Mesothelial cell of epicardium (in vitro differentiated cells): ENCODE results near the gene TBC1D22A. TPM values are rescaled to one million over a fixed set of nuclear protein-coding genes. Genes with fewer than 3 reads are reported as not detected.

Experiments used
- DNase-seq, 2 experiments: peaks; one replicate each; pipeline ENCODE4 v3.0.0; 2021; ENCODE audit warnings: low spot score in 2 of 2; ENCODE audit not compliant: unreplicated experiment in 2 of 2
- H3K27ac Mint-ChIP-seq: 2 replicates; pipeline ENCODE4 v1.8.0; 2021; ENCODE audit warnings: mixed read lengths
- H3K27me3 Mint-ChIP-seq: 2 replicates; pipeline ENCODE4 v1.8.0; 2021; ENCODE audit warnings: low read depth, mixed read lengths
- H3K36me3 Mint-ChIP-seq: 2 replicates; pipeline ENCODE4 v1.8.0; 2021; ENCODE audit warnings: mixed read lengths
- H3K4me1 Mint-ChIP-seq: 2 replicates; pipeline ENCODE4 v1.8.0; 2021; ENCODE audit warnings: mixed read lengths
- H3K4me3 Mint-ChIP-seq: 2 replicates; pipeline ENCODE4 v1.8.0; 2021; ENCODE audit warnings: mild to moderate bottlenecking, moderate library complexity, mixed read lengths
- H3K9me3 Mint-ChIP-seq: 2 replicates; pipeline ENCODE4 v1.8.0; 2021; ENCODE audit warnings: mixed read lengths
- CTCF ChIP-seq: fragments of 200-600 bp; sonication (generic); IDR thresholded peaks from one replicate; pipeline ENCODE4 v1.5.0; 2021; ENCODE audit warnings: antibody characterized with exemption; ENCODE audit not compliant: unreplicated experiment
- total RNA-seq: library from RNA; stranded (reverse); gene quantifications from 3 replicates; pipeline ENCODE4 v1.2.1, GENCODE V29; 2021

Gene TBC1D22A
- total RNA-seq, 1 donor from 2014 or later = 26.6 TPM

- H3K27me3 Mint-ChIP-seq = no peaks in the 10 kb centered on the region
- H3K4me1 Mint-ChIP-seq = no peaks in the 10 kb centered on the region
- no peak overlapping the region for H3K4me3 Mint-ChIP-seq
- H3K36me3 Mint-ChIP-seq = peaks cover 2% of the 10 kb centered on the region
- no peak for TF ChIP-seq CTCF
- H3K27ac Mint-ChIP-seq = no peak overlapping the region
- no peaks in the 10 kb centered on the region for H3K9me3 Mint-ChIP-seq
- no peak for DNase-seq
Measured at GRCh38 chr22:46792841-46793261, 30.4 kb downstream of the TBC1D22A start.

- no peaks in the 10 kb centered on the region for H3K4me1 Mint-ChIP-seq
- no peak for DNase-seq
- H3K27me3 Mint-ChIP-seq = no peaks in the 10 kb centered on the region
- no peaks in the 10 kb centered on the region for H3K9me3 Mint-ChIP-seq
- no peak overlapping the region for H3K4me3 Mint-ChIP-seq
- TF ChIP-seq CTCF = no peak
- H3K36me3 Mint-ChIP-seq = peaks cover 3% of the 10 kb centered on the region
- no peak overlapping the region for H3K27ac Mint-ChIP-seq
Measured at GRCh38 chr22:46793497-46793896, 31.0 kb downstream of the TBC1D22A start.

GRCh38 chr22:46794067-46794466 lies 31.6 kb downstream of the TBC1D22A start:
- Mint-ChIP-seq H3K9me3 (no peaks in the 10 kb centered on the region), H3K36me3 (peaks cover 5% of the 10 kb centered on the region), H3K27me3 (no peaks in the 10 kb centered on the region), H3K4me3 (no peak overlapping the region), H3K27ac (no peak overlapping the region), H3K4me1 (no peaks in the 10 kb centered on the region)
- TF ChIP-seq CTCF = no peak
- DNase-seq = no peak

GRCh38 chr22:46794491-46794890 lies 32.0 kb downstream of the TBC1D22A start:
- H3K27me3 Mint-ChIP-seq = no peaks in the 10 kb centered on the region
- peaks cover 5% of the 10 kb centered on the region for H3K36me3 Mint-ChIP-seq
- no peak overlapping the region for H3K4me3 Mint-ChIP-seq
- no peak for TF ChIP-seq CTCF
- H3K27ac Mint-ChIP-seq = no peak overlapping the region
- DNase-seq = no peak
- no peaks in the 10 kb centered on the region for H3K9me3 Mint-ChIP-seq
- no peaks in the 10 kb centered on the region for H3K4me1 Mint-ChIP-seq

- TF ChIP-seq CTCF = no peak
- H3K27me3 Mint-ChIP-seq = no peaks in the 10 kb centered on the region
- peaks cover 9% of the 10 kb centered on the region for H3K36me3 Mint-ChIP-seq
- no peak for DNase-seq
- no peak overlapping the region for H3K4me3 Mint-ChIP-seq
- no peak overlapping the region for H3K27ac Mint-ChIP-seq
- H3K4me1 Mint-ChIP-seq = no peaks in the 10 kb centered on the region
- no peaks in the 10 kb centered on the region for H3K9me3 Mint-ChIP-seq
Measured at GRCh38 chr22:46795140-46795539, 32.7 kb downstream of the TBC1D22A start.

- Mint-ChIP-seq H3K4me1 (no peaks in the 10 kb centered on the region), H3K27me3 (no peaks in the 10 kb centered on the region), H3K27ac (no peak overlapping the region), H3K9me3 (no peaks in the 10 kb centered on the region), H3K4me3 (no peak overlapping the region), H3K36me3 (peaks cover 9% of the 10 kb centered on the region)
- no peak for TF ChIP-seq CTCF
- no peak for DNase-seq
Measured at GRCh38 chr22:46795845-46796565, 33.6 kb downstream of the TBC1D22A start.
